Occipital lobe (tissue), 2 donors: Measurements from ENCODE around the gene CNKSR1. TPM values are rescaled to one million over a fixed set of nuclear protein-coding genes. Genes with fewer than 3 reads are reported as not detected.
A peak's percentile ranks its signal among the peaks of the same experiment; 100 is the strongest.
"Not testable (repeated sequence)": the region's sequence is repeated elsewhere in the genome, so short reads cannot be mapped to it uniquely, and the experiment has no call there.

Experiments
- DNase-seq: peaks from one replicate; lab custom pipeline; 2025; lab: John Stamatoyannopoulos, UW
- total RNA-seq: library from RNA; depleted of rRNA; stranded (reverse); fragments of >200 nt; gene quantifications from one replicate; pipeline ENCODE4 v1.2.3, GENCODE V29; 2014

Gene CNKSR1
- total RNA-seq, 1 donor from 2014 or later = 3.1 TPM

GRCh38 chr1:26224606-26225005 lies 47.3 kb downstream of the CNKSR1 start:
- DNase-seq = no peak

GRCh38 chr1:26225033-26225831 lies 47.9 kb downstream of the CNKSR1 start:
- DNase-seq = peak; percentile 78

- not testable (repeated sequence) for DNase-seq
Measured at GRCh38 chr1:26230682-26231081, 53.4 kb downstream of the CNKSR1 start.

GRCh38 chr1:26233903-26234643 lies 56.8 kb downstream of the CNKSR1 start, which contains the start of gene CEP85:
Gene CEP85, plus strand, starts transcription at chr1:26234200. Its CDS starts 5,584 bp downstream, at chr1:26239784.
- DNase-seq = peak; percentile 97

- DNase-seq = no peak
Measured at GRCh38 chr1:26234644-26235370, 57.5 kb downstream of the CNKSR1 start.

GRCh38 chr1:26237230-26237966 lies 60.1 kb downstream of the CNKSR1 start:
- no peak for DNase-seq

Other genes with a start within 250 kb of the CNKSR1 start
- gene PAFAH2, start 179.4 kb upstream of the CNKSR1 start, total RNA-seq = 1.9 TPM
- gene EXTL1, start 155.7 kb upstream of the CNKSR1 start, total RNA-seq = 2.3 TPM
- not detected for gene SLC30A2, start 131.4 kb upstream of the CNKSR1 start, total RNA-seq
- 0.16 TPM for gene TRIM63, start 109.9 kb upstream of the CNKSR1 start, total RNA-seq
- 93.6 TPM for gene PDIK1L, start 65.7 kb upstream of the CNKSR1 start, total RNA-seq
- gene FAM110D, start 18.4 kb upstream of the CNKSR1 start, total RNA-seq = 0.47 TPM
- gene C1orf232, start 8.5 kb upstream of the CNKSR1 start, total RNA-seq = not detected
- 8.0 TPM for gene ZNF593, start 7.6 kb upstream of the CNKSR1 start, total RNA-seq
- gene ZNF593OS, start 5.7 kb upstream of the CNKSR1 start, total RNA-seq = not detected
- not detected for gene CATSPER4, start 13.1 kb downstream of the CNKSR1 start, total RNA-seq
- 11.5 TPM for gene CEP85, start 56.7 kb downstream of the CNKSR1 start, total RNA-seq
- gene SH3BGRL3, start 102.6 kb downstream of the CNKSR1 start, total RNA-seq = 8.4 TPM
- 5.0 TPM for gene UBXN11, start 129.1 kb downstream of the CNKSR1 start, total RNA-seq
- 1.1 TPM for gene CD52, start 140.5 kb downstream of the CNKSR1 start, total RNA-seq
- 1.1 TPM for gene CRYBG2, start 176.6 kb downstream of the CNKSR1 start, total RNA-seq
- gene ZNF683, start 195.3 kb downstream of the CNKSR1 start, total RNA-seq = not detected
- gene LIN28A, start 233.3 kb downstream of the CNKSR1 start, total RNA-seq = not detected